ENCODE measurements around the gene IFI30.

The IFI30 gene

GRCh38 chr19:18172331-18173053 is 1.1 kb upstream of the IFI30 start:
- DNase-seq (ENCODE audit: low read depth, low spot score): no peak
- TF ChIP-seq, protein P1, sequence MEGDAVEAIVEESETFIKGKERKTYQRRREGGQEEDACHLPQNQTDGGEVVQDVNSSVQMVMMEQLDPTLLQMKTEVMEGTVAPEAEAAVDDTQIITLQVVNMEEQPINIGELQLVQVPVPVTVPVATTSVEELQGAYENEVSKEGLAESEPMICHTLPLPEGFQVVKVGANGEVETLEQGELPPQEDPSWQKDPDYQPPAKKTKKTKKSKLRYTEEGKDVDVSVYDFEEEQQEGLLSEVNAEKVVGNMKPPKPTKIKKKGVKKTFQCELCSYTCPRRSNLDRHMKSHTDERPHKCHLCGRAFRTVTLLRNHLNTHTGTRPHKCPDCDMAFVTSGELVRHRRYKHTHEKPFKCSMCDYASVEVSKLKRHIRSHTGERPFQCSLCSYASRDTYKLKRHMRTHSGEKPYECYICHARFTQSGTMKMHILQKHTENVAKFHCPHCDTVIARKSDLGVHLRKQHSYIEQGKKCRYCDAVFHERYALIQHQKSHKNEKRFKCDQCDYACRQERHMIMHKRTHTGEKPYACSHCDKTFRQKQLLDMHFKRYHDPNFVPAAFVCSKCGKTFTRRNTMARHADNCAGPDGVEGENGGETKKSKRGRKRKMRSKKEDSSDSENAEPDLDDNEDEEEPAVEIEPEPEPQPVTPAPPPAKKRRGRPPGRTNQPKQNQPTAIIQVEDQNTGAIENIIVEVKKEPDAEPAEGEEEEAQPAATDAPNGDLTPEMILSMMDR (IDR thresholded peaks at IDR 0.05; ENCODE audit: insufficient read depth, low read length, missing control alignments): no peak
- POLR2A ChIA-PET: no interaction called here
- CTCF ChIA-PET: interaction anchor here (1.2 to 1.6 kb wide), 4 partner anchors 8 to 80 kb away, joined by 3 to 6 read pairs (median 4); no protein-coding TSS in a partner anchor
- no peak overlapping the region for H3K4me3 ChIP-seq (ENCODE audit: low read depth, low read length)

DNA sequence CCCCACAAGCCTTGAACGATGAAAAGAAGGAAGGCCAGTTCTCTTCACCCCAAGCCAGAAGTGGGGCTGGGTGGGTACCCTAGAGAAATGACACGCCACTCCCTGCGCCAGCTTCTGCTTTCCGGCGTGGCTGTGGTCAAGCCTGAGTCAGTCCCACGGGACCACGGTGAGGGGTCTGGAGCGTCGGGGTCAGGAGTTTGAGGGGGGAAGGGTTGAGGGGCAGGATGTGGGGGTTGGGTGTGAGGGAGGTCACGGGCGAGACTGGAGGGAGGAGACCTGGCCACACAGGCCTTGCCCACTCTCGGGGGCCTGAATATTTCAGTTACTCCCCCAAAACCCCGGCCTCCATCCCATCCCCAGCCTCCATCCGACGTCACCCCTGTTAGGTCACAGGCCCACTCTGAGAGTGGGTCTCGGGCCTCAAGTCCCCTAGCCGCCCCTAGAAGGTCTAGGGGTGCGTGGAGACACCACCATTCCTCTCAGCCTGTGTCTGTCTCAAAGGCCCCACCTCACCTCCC is 500 bp upstream of the IFI30 start:
- TF ChIP-seq, protein P1 (IDR thresholded peaks at IDR 0.05; ENCODE audit: insufficient read depth, low read length, missing control alignments): no peak
- ChIA-PET CTCF (interaction anchor here (1.2 to 1.6 kb wide), 4 partner anchors 9 to 79 kb away, joined by 3 to 6 read pairs (median 4); no protein-coding TSS in a partner anchor), POLR2A (no interaction called here)
- peak overlapping the region; percentile 71 for H3K4me3 ChIP-seq (ENCODE audit: low read depth, low read length)
- no peak for DNase-seq (ENCODE audit: low read depth, low spot score)

GRCh38 chr19:18174983-18175382 is 1.4 kb downstream of the IFI30 start:
- no peak overlapping the region for H3K4me3 ChIP-seq (ENCODE audit: low read depth, low read length)
- no peak for DNase-seq (ENCODE audit: low read depth, low spot score)
- CTCF ChIA-PET: interaction anchor here (1.1 to 4.9 kb wide), 5 partner anchors 11 to 79 kb away, joined by 4 to 32 read pairs (median 4); partner anchors contain the start of gene MPV17L2
- POLR2A ChIA-PET: no interaction called here
- TF ChIP-seq, protein P1 (IDR thresholded peaks at IDR 0.05; ENCODE audit: insufficient read depth, low read length, missing control alignments): no peak

GRCh38 chr19:18176367-18177310 is 3.0 kb downstream of the IFI30 start:
- no peak for DNase-seq (ENCODE audit: low read depth, low spot score)
- ChIA-PET CTCF (interaction anchor here (0.8 to 4.9 kb wide), 9 partner anchors 8 to 152 kb away, joined by 3 to 32 read pairs (median 4); partner anchors contain the start of gene RAB3A), POLR2A (no interaction called here)
- no peak overlapping the region for H3K4me3 ChIP-seq (ENCODE audit: low read depth, low read length)
- TF ChIP-seq, protein P1 (IDR thresholded peaks at IDR 0.05; ENCODE audit: insufficient read depth, low read length, missing control alignments): no peak

DNA sequence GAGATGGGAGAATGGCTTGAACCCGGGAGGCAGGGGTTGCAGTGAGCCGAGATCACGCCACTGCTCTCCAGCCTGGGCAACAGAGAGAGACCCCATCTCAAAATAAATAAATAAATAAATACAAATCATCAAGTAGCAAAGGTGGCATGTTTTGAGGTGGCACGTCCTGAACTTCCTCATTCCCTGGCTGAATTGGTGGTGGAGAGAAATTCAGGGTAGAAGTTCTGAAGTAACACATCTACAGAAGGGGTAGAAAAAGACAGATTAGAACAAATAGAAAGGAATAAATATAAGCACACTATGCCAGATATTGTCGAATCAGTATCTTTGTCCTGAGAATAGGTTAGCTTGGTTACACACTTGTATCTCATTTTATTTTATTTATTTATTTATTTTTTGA is 6.3 kb downstream of the IFI30 start:
- no peak overlapping the region for H3K4me3 ChIP-seq (ENCODE audit: low read depth, low read length)
- TF ChIP-seq, protein P1 (IDR thresholded peaks at IDR 0.05; ENCODE audit: insufficient read depth, low read length, missing control alignments): no peak
- no peak for DNase-seq (ENCODE audit: low read depth, low spot score)
- ChIA-PET CTCF (interaction anchor here (0.6 kb wide), 2 partner anchors 78 to 341 kb away, joined by 3 to 4 read pairs; no protein-coding TSS in a partner anchor), POLR2A (no interaction called here)

All from AG04449 (cell line).